PC-9 (cell line): ENCODE data around the gene PGP. TPM values are rescaled to one million over a fixed set of nuclear protein-coding genes. Genes with fewer than 3 reads are reported as not detected.

ENCODE experiments used
- BruUV-seq: library from RNA; stranded (reverse); fragments of 400-500 nt; replicated peaks from 2 replicates; lab custom pipeline; 2021; lab: Mats Ljungman, UMichigan
- CTCF ChIA-PET: fragments of 300-600 bp; sonication (Branson Sonifier 250); formaldehyde crosslinking; loops from one replicate; lab custom pipeline; 2022; ENCODE audit warnings: antibody characterized with exemption; lab: Charles Lee
- POLR2A ChIA-PET: fragments of 300-600 bp; sonication (Branson Sonifier 250); formaldehyde crosslinking; loops from one replicate; lab custom pipeline; 2022; ENCODE audit warnings: antibody characterized with exemption; ENCODE audit not compliant: unreplicated experiment; lab: Charles Lee
- DNase-seq, 2 experiments: peaks; one replicate each; pipeline versions ENCODE4 v3.0.0 to v3.0.0-alpha.2; 2015 to 2022; ENCODE audit warnings: mixed read lengths in 1 of 2
- H2AFZ ChIP-seq: fragments of 200-600 bp; sonication (generic); 2 replicates; pipeline ENCODE4 v1.8.1; 2017; ENCODE audit warnings: antibody characterized with exemption
- H3F3A ChIP-seq: fragments of 200-600 bp; sonication (generic); 2 replicates; pipeline ENCODE4 v1.8.1; 2017; ENCODE audit warnings: antibody characterized with exemption, mild to moderate bottlenecking, low read depth; ENCODE audit not compliant: insufficient read depth
- H3K27ac ChIP-seq: fragments of 200-600 bp; sonication (generic); 2 replicates; pipeline ENCODE4 v1.6.1; 2016; ENCODE audit warnings: mixed run types
- H3K27me3 ChIP-seq: fragments of 200-600 bp; sonication (generic); 2 replicates; pipeline ENCODE4 v1.6.1; 2016; ENCODE audit warnings: low read depth, mixed run types; ENCODE audit not compliant: insufficient read depth
- H3K36me3 ChIP-seq: fragments of 200-600 bp; sonication (generic); 2 replicates; pipeline ENCODE4 v1.6.1; 2016; ENCODE audit warnings: low read depth, mixed run types
- H3K4me1 ChIP-seq: fragments of 200-600 bp; sonication (generic); replicated peaks from 2 replicates; pipeline ENCODE4 v1.6.1; 2016; ENCODE audit warnings: mixed run types; ENCODE audit not compliant: insufficient read depth
- H3K4me2 ChIP-seq: fragments of 200-600 bp; sonication (generic); 2 replicates; pipeline ENCODE4 v1.6.1; 2017; ENCODE audit warnings: mixed run types
- H3K4me3 ChIP-seq: fragments of 200-600 bp; sonication (generic); 2 replicates; pipeline ENCODE4 v1.6.1; 2016; ENCODE audit warnings: mixed run types
- H3K79me2 ChIP-seq: fragments of 200-600 bp; sonication (generic); 2 replicates; pipeline ENCODE4 v1.6.1; 2017; ENCODE audit warnings: low read depth, mixed run types
- H3K9me2 ChIP-seq: fragments of 200-600 bp; sonication (generic); 2 replicates; pipeline ENCODE4 v1.8.1; 2017; ENCODE audit warnings: mild to moderate bottlenecking; ENCODE audit not compliant: insufficient read depth
- H3K9me3 ChIP-seq: fragments of 200-600 bp; sonication (generic); 2 replicates; pipeline ENCODE4 v1.8.1; 2016; ENCODE audit warnings: low read depth; ENCODE audit not compliant: insufficient read depth
- H4K20me1 ChIP-seq: fragments of 200-600 bp; sonication (generic); 2 replicates; pipeline ENCODE4 v1.8.1; 2017; ENCODE audit not compliant: insufficient read depth
- CTCF ChIP-seq: fragments of 200-600 bp; sonication (generic); conservative IDR thresholded peaks from 2 replicates; pipeline ENCODE4 v1.6.1; 2017; ENCODE audit warnings: mixed run types, antibody characterized with exemption, mild to moderate bottlenecking, moderate library complexity
- EZH2 ChIP-seq: fragments of 200-600 bp; sonication (generic); IDR thresholded peaks from 2 replicates; pipeline ENCODE4 v1.8.0; 2017; ENCODE audit warnings: antibody characterized with exemption, low read depth
- intact Hi-C: fragments of 100-400 bp; cut with micrococcal nuclease; formaldehyde crosslinking; loops from one replicate; pipeline ENCODE4 v1.10.0; 2022; ENCODE audit not compliant: unreplicated experiment
- total RNA-seq: library from RNA; stranded (reverse); gene quantifications from 2 replicates; pipeline ENCODE4 v1.2.3, GENCODE V29; 2021

The PGP gene
- total RNA-seq, 1 experiment from 2014 or later = 23.4 TPM

- ChIA-PET CTCF (no interaction called here), POLR2A (no interaction called here)
- Histone ChIP-seq H3K4me1 (peaks cover 7% of the 10 kb centered on the region), H3K27me3 (no peaks in the 10 kb centered on the region), H3K27ac (no peak overlapping the region), H3K4me3 (no peak overlapping the region), H4K20me1 (peaks cover 41% of the 10 kb centered on the region), H3F3A (0 out of 2 replicates have a peak, but pooled peaks cover 7% of the 10 kb centered on the region), H2AFZ (no peak overlapping the region), H3K4me2 (no peak overlapping the region), H3K36me3 (peaks cover 4% of the 10 kb centered on the region; the same call in 1 of the 2 replicates), H3K79me2 (peaks cover 24% of the 10 kb centered on the region), H3K9me3 (no peaks in the 10 kb centered on the region), H3K9me2 (no peaks in the 10 kb centered on the region)
- intact Hi-C loops = no loop called here
- no TSS peak for BruUV-seq
- no peak for DNase-seq
- TF ChIP-seq EZH2 = no peak
- TF ChIP-seq CTCF = no peak
Measured at GRCh38 chr16:2231016-2231931, 16.6 kb upstream of the PGP start.

- Histone ChIP-seq H2AFZ (no peak overlapping the region), H3K79me2 (peaks cover 33% of the 10 kb centered on the region), H3F3A (0 out of 2 replicates have a peak, but pooled peaks cover 2% of the 10 kb centered on the region), H4K20me1 (peaks cover 44% of the 10 kb centered on the region), H3K27ac (no peak overlapping the region), H3K4me2 (no peak overlapping the region), H3K9me2 (no peaks in the 10 kb centered on the region), H3K36me3 (peaks cover 4% of the 10 kb centered on the region; the same call in 1 of the 2 replicates), H3K27me3 (no peaks in the 10 kb centered on the region), H3K9me3 (no peaks in the 10 kb centered on the region), H3K4me1 (peaks cover 12% of the 10 kb centered on the region), H3K4me3 (no peak overlapping the region)
- no peak for DNase-seq
- ChIA-PET POLR2A (interaction anchor here (0.5 kb wide), 1 partner anchor 68 kb away, joined by 3 read pairs; no protein-coding TSS in a partner anchor), CTCF (no interaction called here)
- TF ChIP-seq CTCF (no peak), EZH2 (no peak)
- BruUV-seq = no TSS peak
- intact Hi-C loops = no loop called here
Measured at GRCh38 chr16:2230376-2230775, 15.7 kb upstream of the PGP start.

DNA sequence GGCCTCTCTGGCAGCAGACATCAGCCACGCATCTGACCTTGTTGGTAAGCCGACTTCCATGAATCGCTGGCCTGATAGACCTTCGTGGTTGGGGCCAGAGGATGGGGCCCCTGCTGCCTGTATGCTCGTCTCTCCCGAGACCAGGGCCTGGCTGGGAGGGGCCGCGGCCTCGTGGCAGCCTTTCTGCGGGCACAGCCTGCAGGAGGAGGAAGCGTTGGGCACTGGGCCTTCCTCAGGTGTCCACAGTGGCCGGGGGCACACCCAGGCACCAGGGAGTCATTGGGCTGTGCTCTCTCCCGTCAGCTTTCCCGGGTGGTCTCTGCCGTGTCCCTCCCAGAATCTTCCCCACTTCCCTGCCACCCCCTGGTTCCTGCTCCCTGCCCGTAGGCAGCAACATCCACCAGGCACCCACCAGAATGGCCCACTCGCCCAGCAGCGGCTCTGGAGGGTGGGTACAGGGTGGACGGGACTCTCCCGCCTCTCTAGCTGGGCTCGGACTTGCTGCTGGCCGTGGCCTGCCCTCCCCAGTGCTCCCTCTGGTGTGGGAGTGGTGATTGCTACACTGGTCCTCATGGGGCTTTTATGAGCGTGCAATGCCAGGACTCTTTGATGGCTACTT lies 15.1 kb upstream of the PGP start:
- ChIA-PET CTCF (no interaction called here), POLR2A (interaction anchor here (0.5 kb wide), 1 partner anchor 67 kb away, joined by 3 read pairs; no protein-coding TSS in a partner anchor)
- no TSS peak for BruUV-seq
- no peak for DNase-seq
- H4K20me1 ChIP-seq = peaks cover 44% of the 10 kb centered on the region
- H3K4me1 ChIP-seq = peaks cover 18% of the 10 kb centered on the region
- TF ChIP-seq EZH2 = no peak
- no peak for TF ChIP-seq CTCF
- peaks cover 4% of the 10 kb centered on the region; the same call in 1 of the 2 replicates for H3K36me3 ChIP-seq
- H3K27ac ChIP-seq = no peak overlapping the region
- no peak overlapping the region for H3K4me3 ChIP-seq
- no peak overlapping the region for H2AFZ ChIP-seq
- intact Hi-C loops = loop anchor here (10.0 kb wide), 1 partner anchor 675 kb away; no protein-coding TSS in a partner anchor
- H3K9me3 ChIP-seq = no peaks in the 10 kb centered on the region
- H3K27me3 ChIP-seq = no peaks in the 10 kb centered on the region
- H3F3A ChIP-seq = 0 out of 2 replicates have a peak, but pooled peaks cover under 1% of the 10 kb centered on the region
- no peak overlapping the region for H3K4me2 ChIP-seq
- no peaks in the 10 kb centered on the region for H3K9me2 ChIP-seq
- peaks cover 39% of the 10 kb centered on the region for H3K79me2 ChIP-seq
